ENCODE measurements around the gene INPP5A.

GRCh38 chr10:132537684-132538001 is at the start of gene INPP5A:
- peak in 3 of 4 donors; percentile 22 to 76 (median 64) for TF ChIP-seq POLR2A (IDR thresholded peaks at IDR 0.05)
- no peak for TF ChIP-seq CTCF (IDR thresholded peaks at IDR 0.05)
